GM12801 (cell line): ENCODE data around the gene NR1H3.

Experiments
- CTCF ChIP-seq: IDR thresholded peaks from one replicate; pipeline ENCODE4 v1.5.1; 2011; ENCODE audit warnings: control low read depth; ENCODE audit not compliant: insufficient read length; ENCODE audit errors: extremely low read depth

NR1H3 gene

GRCh38 chr11:47257517-47258316, at the start of gene NR1H3:
NR1H3 (plus strand) TSS chr11:47257996; CDS start chr11:47259217, 1,221 bp downstream.
- no peak for TF ChIP-seq CTCF

GRCh38 chr11:47208628-47209027, 49.2 kb upstream of the NR1H3 start:
- TF ChIP-seq CTCF = no peak

DNA sequence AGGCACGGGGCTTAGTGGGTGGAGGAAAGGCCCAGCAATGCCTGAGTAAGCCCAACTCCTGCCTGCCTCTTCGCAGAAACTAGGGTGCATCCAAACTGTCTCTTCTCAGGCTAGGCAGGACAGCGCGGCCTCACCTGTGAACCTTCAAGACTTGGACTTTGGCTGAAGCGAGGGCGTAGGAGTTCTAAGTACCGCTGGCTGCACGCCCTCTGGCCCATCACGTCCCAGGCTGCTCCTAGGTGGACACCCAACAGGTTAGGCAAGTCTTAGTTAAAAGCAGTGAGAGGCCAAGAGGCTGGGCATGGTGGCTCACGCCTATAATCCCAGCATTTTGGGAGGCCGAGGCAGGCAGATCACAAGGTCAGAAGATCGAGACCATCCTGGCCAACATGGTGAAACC, 44.9 kb upstream of the NR1H3 start:
- TF ChIP-seq CTCF = no peak

DNA sequence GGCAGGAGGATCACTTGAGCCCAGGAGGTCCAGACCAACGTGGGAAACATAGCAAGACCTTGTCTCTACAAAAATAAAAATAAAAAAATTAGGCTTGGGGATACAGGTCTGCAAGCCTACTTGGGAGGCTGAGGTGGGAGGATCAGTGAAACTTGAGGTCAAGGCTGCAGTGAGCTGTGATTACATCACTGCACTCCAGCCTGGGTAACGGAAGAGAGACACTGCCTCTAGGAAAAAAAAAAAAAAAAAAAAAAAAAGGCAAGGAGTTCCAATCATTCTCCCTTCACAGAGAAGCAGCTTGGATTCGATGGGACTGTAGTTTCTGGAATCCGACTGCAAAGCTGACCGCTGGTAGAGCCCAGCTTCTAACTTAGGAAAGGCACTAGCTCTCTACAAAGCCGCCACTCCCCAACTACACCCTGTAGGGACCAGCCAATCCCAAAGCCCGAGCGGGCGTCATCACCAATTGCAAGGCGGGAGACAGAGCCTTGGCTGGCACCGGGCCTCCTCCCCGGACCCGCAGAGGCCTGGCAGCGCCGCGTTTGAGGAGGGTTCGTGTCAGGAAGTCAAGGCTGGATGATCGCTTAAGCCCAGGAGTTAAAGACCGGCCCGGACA, 43.7 kb upstream of the NR1H3 start:
- no peak for TF ChIP-seq CTCF

GRCh38 chr11:47215366-47215910, 42.4 kb upstream of the NR1H3 start:
- no peak for TF ChIP-seq CTCF

GRCh38 chr11:47216121-47216798, 41.5 kb upstream of the NR1H3 start:
- no peak for TF ChIP-seq CTCF

DNA sequence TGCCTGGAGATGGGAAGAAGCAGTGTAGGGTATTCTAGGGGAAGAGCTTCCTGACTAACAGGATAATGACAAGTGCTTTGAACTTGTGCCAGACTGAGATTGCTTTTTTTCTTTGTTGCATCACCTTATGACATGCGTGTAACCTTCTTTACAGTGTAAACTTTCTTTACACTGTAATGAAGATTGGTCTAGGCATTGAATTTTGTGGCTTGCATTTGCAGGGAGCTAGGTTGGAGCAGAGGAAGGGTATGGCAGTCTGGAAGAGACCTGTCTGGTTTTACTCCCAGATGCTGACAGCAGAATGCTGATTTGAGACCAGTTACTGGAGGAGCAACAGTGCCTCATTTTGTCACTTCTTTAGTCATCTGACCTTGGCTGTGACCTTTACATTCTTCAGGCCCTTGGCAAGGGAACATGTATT, 37.4 kb upstream of the NR1H3 start:
- TF ChIP-seq CTCF = no peak
